Measurements from ENCODE around the gene AGBL4.

AGBL4 gene

GRCh38 chr1:49181033-49181432 lies 842.7 kb downstream of the AGBL4 start:
- H2BK12ac ChIP-seq (ENCODE audit: low read length in 2 of 2): no peak overlapping the region
- no peak overlapping the region for H3K4ac ChIP-seq (ENCODE audit: low read depth in 1 of 2, low read length in 2 of 2)
- no peak overlapping the region for H2BK120ac ChIP-seq (ENCODE audit: low read depth, low read length)
- H3K4me1 ChIP-seq (ENCODE audit: control insufficient read depth, insufficient read depth, low read depth, low read length): no peaks in the 10 kb centered on the region
- H3K36me3 ChIP-seq (ENCODE audit: control insufficient read depth in 1 of 2, insufficient read depth in 2 of 2, low read depth in 1 of 2, low read length in 2 of 2): no peaks in the 10 kb centered on the region
- WGBS: 30% methylated on average over 2 of the region's 2 CpGs
- H3K23ac ChIP-seq (ENCODE audit: low read length in 2 of 2): no peak overlapping the region
- H3K27me3 ChIP-seq (ENCODE audit: control insufficient read depth in 1 of 2, insufficient read depth in 1 of 2, low read length in 2 of 2): no peaks in the 10 kb centered on the region
- no peaks in the 10 kb centered on the region for H3K79me1 ChIP-seq (replicated peaks; ENCODE audit: low read length, poor library complexity, severe bottlenecking)
- no peak overlapping the region for H3K4me3 ChIP-seq (ENCODE audit: insufficient read depth in 1 of 2, low read depth in 1 of 2, low read length in 2 of 2)
- H3K9me3 ChIP-seq (ENCODE audit: control insufficient read depth, low read length): no peaks in the 10 kb centered on the region
- DNase-seq: no peak
- no peak overlapping the region for H3K9ac ChIP-seq (ENCODE audit: low read length)
- no peak overlapping the region for H4K91ac ChIP-seq (ENCODE audit: low read length)
- no peak overlapping the region for H3K14ac ChIP-seq (ENCODE audit: low read length in 2 of 2)
- H3K27ac ChIP-seq (ENCODE audit: low read length, poor library complexity, severe bottlenecking): no peak overlapping the region
- H2AFZ ChIP-seq (ENCODE audit: low read depth, low read length): no peak overlapping the region
- H2BK15ac ChIP-seq (ENCODE audit: low read depth, poor library complexity, severe bottlenecking): no peak overlapping the region
- no peak overlapping the region for H3K4me2 ChIP-seq (ENCODE audit: low read length, poor library complexity, severe bottlenecking)
- no peak overlapping the region for H2BK5ac ChIP-seq (ENCODE audit: low read depth, low read length, poor library complexity, severe bottlenecking)
- H4K8ac ChIP-seq (ENCODE audit: low read length): no peak overlapping the region
- no peak overlapping the region for H3K18ac ChIP-seq (ENCODE audit: low read depth in 1 of 2, low read length in 2 of 2)
- no peak overlapping the region for H2AK5ac ChIP-seq (ENCODE audit: low read length, severe bottlenecking)

GRCh38 chr1:49171941-49172593 lies 851.7 kb downstream of the AGBL4 start:
- Histone ChIP-seq H3K4me2 (ENCODE audit: low read length, poor library complexity, severe bottlenecking) (no peak overlapping the region), H3K23ac (ENCODE audit: low read length in 2 of 2) (no peak overlapping the region), H2BK5ac (ENCODE audit: low read depth, low read length, poor library complexity, severe bottlenecking) (no peak overlapping the region), H2BK12ac (ENCODE audit: low read length in 2 of 2) (no peak overlapping the region), H3K79me1 (replicated peaks; ENCODE audit: low read length, poor library complexity, severe bottlenecking) (no peaks in the 10 kb centered on the region), H4K8ac (ENCODE audit: low read length) (no peak overlapping the region), H2BK120ac (ENCODE audit: low read depth, low read length) (no peak overlapping the region), H3K4me1 (ENCODE audit: control insufficient read depth, insufficient read depth, low read depth, low read length) (no peaks in the 10 kb centered on the region), H3K36me3 (ENCODE audit: control insufficient read depth in 1 of 2, insufficient read depth in 2 of 2, low read depth in 1 of 2, low read length in 2 of 2) (no peaks in the 10 kb centered on the region), H3K4me3 (ENCODE audit: insufficient read depth in 1 of 2, low read depth in 1 of 2, low read length in 2 of 2) (no peak overlapping the region), H3K9ac (ENCODE audit: low read length) (no peak overlapping the region), H3K9me3 (ENCODE audit: control insufficient read depth, low read length) (no peaks in the 10 kb centered on the region), H3K27ac (ENCODE audit: low read length, poor library complexity, severe bottlenecking) (no peak overlapping the region), H3K27me3 (ENCODE audit: control insufficient read depth in 1 of 2, insufficient read depth in 1 of 2, low read length in 2 of 2) (no peaks in the 10 kb centered on the region), H2AFZ (ENCODE audit: low read depth, low read length) (no peak overlapping the region), H2AK5ac (ENCODE audit: low read length, severe bottlenecking) (no peak overlapping the region), H4K91ac (ENCODE audit: low read length) (no peak overlapping the region), H2BK15ac (ENCODE audit: low read depth, poor library complexity, severe bottlenecking) (no peak overlapping the region), H3K4ac (ENCODE audit: low read depth in 1 of 2, low read length in 2 of 2) (no peak overlapping the region), H3K18ac (ENCODE audit: low read depth in 1 of 2, low read length in 2 of 2) (no peak overlapping the region), H3K14ac (ENCODE audit: low read length in 2 of 2) (no peak overlapping the region)
- DNase-seq: no peak
- 59% methylated on average over 1 of the region's 2 CpGs for WGBS

- H2BK120ac ChIP-seq (ENCODE audit: low read depth, low read length): no peak overlapping the region
- H3K27ac ChIP-seq (ENCODE audit: low read length, poor library complexity, severe bottlenecking): no peak overlapping the region
- no peak overlapping the region for H4K8ac ChIP-seq (ENCODE audit: low read length)
- no peak overlapping the region for H3K23ac ChIP-seq (ENCODE audit: low read length in 2 of 2)
- no peak overlapping the region for H2BK15ac ChIP-seq (ENCODE audit: low read depth, poor library complexity, severe bottlenecking)
- no peaks in the 10 kb centered on the region for H3K9me3 ChIP-seq (ENCODE audit: control insufficient read depth, low read length)
- no peaks in the 10 kb centered on the region for H3K79me1 ChIP-seq (replicated peaks; ENCODE audit: low read length, poor library complexity, severe bottlenecking)
- no peaks in the 10 kb centered on the region for H3K27me3 ChIP-seq (ENCODE audit: control insufficient read depth in 1 of 2, insufficient read depth in 1 of 2, low read length in 2 of 2)
- H4K91ac ChIP-seq (ENCODE audit: low read length): no peak overlapping the region
- no peak overlapping the region for H3K18ac ChIP-seq (ENCODE audit: low read depth in 1 of 2, low read length in 2 of 2)
- no peak overlapping the region for H3K4me3 ChIP-seq (ENCODE audit: insufficient read depth in 1 of 2, low read depth in 1 of 2, low read length in 2 of 2)
- H3K36me3 ChIP-seq (ENCODE audit: control insufficient read depth in 1 of 2, insufficient read depth in 2 of 2, low read depth in 1 of 2, low read length in 2 of 2): no peaks in the 10 kb centered on the region
- no peak overlapping the region for H2AFZ ChIP-seq (ENCODE audit: low read depth, low read length)
- no peak overlapping the region for H2BK12ac ChIP-seq (ENCODE audit: low read length in 2 of 2)
- no peak for DNase-seq
- no peak overlapping the region for H2BK5ac ChIP-seq (ENCODE audit: low read depth, low read length, poor library complexity, severe bottlenecking)
- WGBS: 75% methylated on average over 1 of the region's 2 CpGs
- no peak overlapping the region for H2AK5ac ChIP-seq (ENCODE audit: low read length, severe bottlenecking)
- H3K9ac ChIP-seq (ENCODE audit: low read length): no peak overlapping the region
- no peak overlapping the region for H3K14ac ChIP-seq (ENCODE audit: low read length in 2 of 2)
- no peaks in the 10 kb centered on the region for H3K4me1 ChIP-seq (ENCODE audit: control insufficient read depth, insufficient read depth, low read depth, low read length)
- H3K4ac ChIP-seq (ENCODE audit: low read depth in 1 of 2, low read length in 2 of 2): no peak overlapping the region
- H3K4me2 ChIP-seq (ENCODE audit: low read length, poor library complexity, severe bottlenecking): no peak overlapping the region
These were observed 857.7 kb downstream of the AGBL4 start for GRCh38 chr1:49166031-49166430.

GRCh38 chr1:49163031-49163430 lies 860.7 kb downstream of the AGBL4 start:
- Histone ChIP-seq H3K18ac (ENCODE audit: low read depth in 1 of 2, low read length in 2 of 2) (no peak overlapping the region), H3K4me3 (ENCODE audit: insufficient read depth in 1 of 2, low read depth in 1 of 2, low read length in 2 of 2) (no peak overlapping the region), H2BK120ac (ENCODE audit: low read depth, low read length) (no peak overlapping the region), H2BK12ac (ENCODE audit: low read length in 2 of 2) (no peak overlapping the region), H3K27me3 (ENCODE audit: control insufficient read depth in 1 of 2, insufficient read depth in 1 of 2, low read length in 2 of 2) (no peaks in the 10 kb centered on the region), H3K9ac (ENCODE audit: low read length) (no peak overlapping the region), H2BK15ac (ENCODE audit: low read depth, poor library complexity, severe bottlenecking) (no peak overlapping the region), H4K91ac (ENCODE audit: low read length) (no peak overlapping the region), H2AK5ac (ENCODE audit: low read length, severe bottlenecking) (no peak overlapping the region), H3K27ac (ENCODE audit: low read length, poor library complexity, severe bottlenecking) (no peak overlapping the region), H3K14ac (ENCODE audit: low read length in 2 of 2) (no peak overlapping the region), H3K4me1 (ENCODE audit: control insufficient read depth, insufficient read depth, low read depth, low read length) (no peaks in the 10 kb centered on the region), H3K4ac (ENCODE audit: low read depth in 1 of 2, low read length in 2 of 2) (no peak overlapping the region), H3K36me3 (ENCODE audit: control insufficient read depth in 1 of 2, insufficient read depth in 2 of 2, low read depth in 1 of 2, low read length in 2 of 2) (no peaks in the 10 kb centered on the region), H3K79me1 (replicated peaks; ENCODE audit: low read length, poor library complexity, severe bottlenecking) (no peaks in the 10 kb centered on the region), H2AFZ (ENCODE audit: low read depth, low read length) (no peak overlapping the region), H3K4me2 (ENCODE audit: low read length, poor library complexity, severe bottlenecking) (no peak overlapping the region), H2BK5ac (ENCODE audit: low read depth, low read length, poor library complexity, severe bottlenecking) (no peak overlapping the region), H3K23ac (ENCODE audit: low read length in 2 of 2) (no peak overlapping the region), H3K9me3 (ENCODE audit: control insufficient read depth, low read length) (no peaks in the 10 kb centered on the region), H4K8ac (ENCODE audit: low read length) (no peak overlapping the region)
- no peak for DNase-seq
- WGBS: 51% methylated on average over 2 of the region's 2 CpGs

Data from mesenchymal stem cell (in vitro differentiated cells and primary cell).